GM12878 (cell line): Measurements from ENCODE around the gene HOXD11. TPM values are rescaled to one million over a fixed set of nuclear protein-coding genes. Genes with fewer than 3 reads are reported as not detected.

Experiments
- ATAC-seq: fragments of 200-7000 bp; cut with Tn5 transposase; 3 replicates; pipeline ENCODE4 v1.9.1; 2020; ENCODE audit warnings: mild to moderate bottlenecking, moderate library complexity
- BruUV-seq: library from RNA; stranded (reverse); fragments of 400-500 nt; replicated peaks from 2 replicates; lab custom pipeline; 2021; lab: Mats Ljungman, UMichigan
- CTCF ChIA-PET: fragments of 300-600 bp; sonication (Branson Sonifier 250); formaldehyde crosslinking; extraction: SDS; loops from one replicate; lab custom pipeline; 2021; ENCODE audit warnings: inconsistent platforms; lab: Yijun Ruan, JAX
- POLR2A ChIA-PET: fragments of 350-600 bp; formaldehyde crosslinking; extraction: SDS; loops from one replicate; lab custom pipeline; 2021; ENCODE audit warnings: inconsistent platforms; lab: Charles Lee
- RAD21 ChIA-PET: fragments of 300-600 bp; sonication (Branson Sonifier 250); formaldehyde crosslinking; loops from one replicate; lab custom pipeline; 2023; ENCODE audit warnings: antibody characterized with exemption; ENCODE audit not compliant: unreplicated experiment; lab: Charles Lee
- SMC1A ChIA-PET: fragments of 300-600 bp; sonication (Branson Sonifier 250); formaldehyde crosslinking; loops from one replicate; lab custom pipeline; 2023; ENCODE audit not compliant: unreplicated experiment, uncharacterized antibody; lab: Charles Lee
- DNase-seq: peaks from one replicate; pipeline ENCODE4 v3.0.0-alpha.2; 2011; ENCODE audit warnings: low read depth, low spot score
- FAIRE-seq: peaks from 3 replicates; lab custom pipeline; 2011; peaks lifted over from hg19 to GRCh38; lab: Jason Lieb, UNC
- H2AFZ ChIP-seq: 2 replicates; pipeline ENCODE4 v1.6.0; 2011; ENCODE audit warnings: low read depth, low read length, control low read depth; ENCODE audit not compliant: control insufficient read depth
- H3K27ac ChIP-seq: 2 replicates; pipeline ENCODE4 v1.5.1; 2011; ENCODE audit warnings: control low read depth; ENCODE audit not compliant: control insufficient read depth, insufficient read depth
- H3K27me3 ChIP-seq, 2 experiments: replicated peaks in 1 of 2; 2 replicates each; pipeline versions ENCODE4 v1.6.0 to v1.6.1; 2011; ENCODE audit warnings: low read length in 1 of 2; ENCODE audit not compliant: control insufficient read depth in 2 of 2, insufficient read depth in 2 of 2
- H3K36me3 ChIP-seq, 2 experiments: 2 replicates each; pipeline ENCODE4 v1.5.1; 2011; ENCODE audit warnings: low read length in 1 of 2; ENCODE audit not compliant: control insufficient read depth in 2 of 2, insufficient read depth in 2 of 2
- H3K4me1 ChIP-seq: 2 replicates; pipeline ENCODE4 v1.6.1; 2011; ENCODE audit warnings: mild to moderate bottlenecking, low read length, moderate library complexity, mixed read lengths; ENCODE audit not compliant: control insufficient read depth, insufficient read depth
- H3K4me2 ChIP-seq: 2 replicates; pipeline ENCODE4 v1.6.0; 2011; ENCODE audit warnings: control low read depth; ENCODE audit not compliant: control insufficient read depth, insufficient read depth
- H3K4me3 ChIP-seq: fragments of 200-600 bp; sonication (generic); 2 replicates; pipeline ENCODE4 v1.5.1; 2016
- H3K79me2 ChIP-seq: 2 replicates; pipeline ENCODE4 v1.6.0; 2011; ENCODE audit warnings: low read length; ENCODE audit not compliant: control insufficient read depth, insufficient read depth
- H3K9ac ChIP-seq: 2 replicates; pipeline ENCODE4 v1.8.0; 2011; ENCODE audit warnings: low read length, control low read depth, mixed read lengths; ENCODE audit not compliant: control insufficient read depth, insufficient read depth
- H3K9me3 ChIP-seq: replicated peaks from 3 replicates; pipeline ENCODE4 v1.5.1; 2011; ENCODE audit warnings: mild to moderate bottlenecking, low read length; ENCODE audit not compliant: control insufficient read depth, insufficient read depth
- H4K20me1 ChIP-seq: 2 replicates; pipeline ENCODE4 v1.6.0; 2011; ENCODE audit not compliant: control insufficient read depth, insufficient read depth
- CREB1 ChIP-seq: IDR thresholded peaks from 2 replicates; pipeline ENCODE4 v1.6.1; 2012; ENCODE audit warnings: low read depth, mild to moderate bottlenecking, inconsistent platforms
- ETV6 ChIP-seq, 2 experiments: fragments of 450-650 bp in 1 of 2; IDR thresholded peaks in 1 of 2; conservative IDR thresholded peaks in 1 of 2; 2 replicates each; pipeline ENCODE4 v1.6.1; 2014; ENCODE audit warnings: antibody characterized with exemption in 1 of 2, borderline replicate concordance in 1 of 2, low read depth in 1 of 2, mild to moderate bottlenecking in 1 of 2, moderate library complexity in 1 of 2
- IRF5 ChIP-seq: fragments of 450-650 bp; IDR thresholded peaks from 2 replicates; pipeline ENCODE4 v1.6.1; 2017; ENCODE audit warnings: borderline replicate concordance
- KLF5 ChIP-seq: fragments of 450-650 bp; IDR thresholded peaks from 2 replicates; pipeline ENCODE4 v1.6.1; 2014; ENCODE audit warnings: mild to moderate bottlenecking; ENCODE audit not compliant: partially characterized antibody
- NFXL1 ChIP-seq: fragments of 450-650 bp; IDR thresholded peaks from 2 replicates; pipeline ENCODE4 v1.6.1; 2017; ENCODE audit warnings: antibody characterized with exemption, mild to moderate bottlenecking, borderline replicate concordance
- SUPT20H ChIP-seq: IDR thresholded peaks from 2 replicates; pipeline ENCODE4 v1.6.1; 2011; ENCODE audit warnings: low read depth, mild to moderate bottlenecking, low read length, moderate library complexity, borderline replicate concordance; ENCODE audit not compliant: control insufficient read depth
- TAF1 ChIP-seq: IDR thresholded peaks from 2 replicates; pipeline ENCODE4 v1.6.1; 2011; ENCODE audit warnings: mild to moderate bottlenecking, low read depth, low read length, borderline replicate concordance
- TCF12 ChIP-seq: IDR thresholded peaks from 2 replicates; pipeline ENCODE4 v1.6.1; 2011; ENCODE audit warnings: low read depth, mild to moderate bottlenecking, low read length
- ZNF274 ChIP-seq: IDR thresholded peaks from one replicate; pipeline ENCODE4 v1.8.0; 2011; ENCODE audit not compliant: insufficient read length, insufficient read depth
- WGBS: methylation state at CpG from one replicate; pipeline ENCODE4 v1.1.6; 2016; ENCODE audit warnings: low lambda C conversion rate; ENCODE audit not compliant: insufficient replicate concordance, insufficient coverage; ENCODE audit errors: missing lambda C conversion rate; 5-methylcytosine and 5-hydroxymethylcytosine counted together
- in situ Hi-C: fragments of 300-500 bp; cut with MboI; formaldehyde crosslinking; loops from 9 replicates; pipeline ENCODE4 v1.14.3; 2018; ENCODE audit warnings: mixed read lengths
- intact Hi-C: fragments of 100-400 bp; cut with micrococcal nuclease; formaldehyde crosslinking; loops from one replicate; pipeline ENCODE4 v1.14.2; 2022; ENCODE audit not compliant: unreplicated experiment
- polyA plus RNA-seq, 11 experiments: library from polyadenylated mRNA; depleted of rRNA in 4 of 11; unstranded in 6 of 11; stranded (reverse) in 5 of 11; fragments of >200 nt; fragmentation: Nextera tagmentation in 4 of 11; fragmentation: Illumina TruSeq in 1 of 11; extraction: Ambion mirVana in 4 of 11; extraction: Trizol in 1 of 11; gene quantifications; 1 replicate in 1 of 11; 2 replicates in 10 of 11; pipeline versions ENCODE4 v1.2.1 to v1.2.3, GENCODE V29; 2011 to 2016; ENCODE audit warnings: inconsistent platforms in 2 of 11, missing spikeins in 2 of 11, low read depth in 1 of 11
- total RNA-seq, 4 experiments: library from RNA; depleted of rRNA in 3 of 4; stranded (reverse); fragments of >200 nt in 3 of 4; fragmentation: Illumina TruSeq in 1 of 4; extraction: Trizol in 1 of 4; gene quantifications; 2 replicates each; pipeline versions ENCODE4 v1.2.1 to v1.2.3, GENCODE V29; 2013 to 2021
- TF ChIP-seq, protein P1 (sequence below), 3 experiments: IDR thresholded peaks in 2 of 3; conservative IDR thresholded peaks in 1 of 3; 2 replicates each; pipeline ENCODE4 v1.5.1; 2011; ENCODE audit warnings: low read depth in 3 of 3, low read length in 3 of 3, mild to moderate bottlenecking in 3 of 3, control low read depth in 2 of 3, moderate library complexity in 2 of 3, inconsistent platforms in 1 of 3, mixed read lengths in 1 of 3; ENCODE audit not compliant: control insufficient read depth in 2 of 3, insufficient read depth in 1 of 3; ENCODE audit errors: extremely low read depth in 1 of 3
- TF ChIP-seq, protein P2 (sequence below): fragments of 450-650 bp; IDR thresholded peaks from 2 replicates; pipeline ENCODE4 v1.6.1; 2018; ENCODE audit warnings: mild to moderate bottlenecking, low read depth, moderate library complexity; ENCODE audit not compliant: partially characterized antibody
- TF ChIP-seq, protein P3 (sequence below): fragments of 450-650 bp; IDR thresholded peaks from 2 replicates; pipeline ENCODE4 v1.6.1; 2017; ENCODE audit warnings: mild to moderate bottlenecking, moderate library complexity

The HOXD11 gene
- total and polyA plus RNA-seq, 10 of the 15 experiments (the other 5 are each of a cell fraction or from before 2014, with no cell fraction given), result not detected

GRCh38 chr2:176155356-176156044 is 48.4 kb downstream of the HOXD11 start:
- Histone ChIP-seq H3K79me2 (no peaks in the 10 kb centered on the region), H3K27ac (no peak overlapping the region), H3K36me3 (no peaks in the 10 kb centered on the region), H3K27me3 (peaks cover 4 to 40% of the 10 kb centered on the region in 2 experiments), H3K4me2 (no peak overlapping the region), H4K20me1 (no peaks in the 10 kb centered on the region), H3K9me3 (no peaks in the 10 kb centered on the region; the same call in 2 of the 3 replicates), H2AFZ (no peak overlapping the region), H3K4me1 (no peaks in the 10 kb centered on the region), H3K9ac (no peak overlapping the region), H3K4me3 (no peak overlapping the region)
- BruUV-seq, result no TSS peak
- FAIRE-seq (no peak), DNase-seq (no peak), ATAC-seq (no peak)
- in situ Hi-C loops, result no loop called here
- ChIA-PET SMC1A (interaction anchor here (0.8 to 1.3 kb wide), 2 partner anchors 481 to 497 kb away, joined by 3 read pairs; no protein-coding TSS in a partner anchor), POLR2A (no interaction called here), RAD21 (interaction anchor here (1.5 kb wide), 1 partner anchor 398 kb away, joined by 3 read pairs; no protein-coding TSS in a partner anchor), CTCF (interaction anchor here (0.6 to 2.7 kb wide), 2 partner anchors 300 to 302 kb away, joined by 3 to 7 read pairs; no protein-coding TSS in a partner anchor)
- intact Hi-C loops, result no loop called here
- WGBS, result 6% methylated on average over 6 of the region's 6 CpGs
- TF ChIP-seq TAF1 (no peak), NFXL1 (no peak), SUPT20H (no peak), TCF12 (no peak), KLF5 (no peak), CREB1 (no peak), ZNF274 (no peak), IRF5 (no peak), ETV6 (conservative IDR thresholded peaks at IDR 0.05 in 1 of 2, IDR thresholded peaks at IDR 0.05 in 1 of 2; ENCODE audit: borderline replicate concordance in 1 of 2, low read depth in 1 of 2) (no peak)
- TF ChIP-seq, protein P1, sequence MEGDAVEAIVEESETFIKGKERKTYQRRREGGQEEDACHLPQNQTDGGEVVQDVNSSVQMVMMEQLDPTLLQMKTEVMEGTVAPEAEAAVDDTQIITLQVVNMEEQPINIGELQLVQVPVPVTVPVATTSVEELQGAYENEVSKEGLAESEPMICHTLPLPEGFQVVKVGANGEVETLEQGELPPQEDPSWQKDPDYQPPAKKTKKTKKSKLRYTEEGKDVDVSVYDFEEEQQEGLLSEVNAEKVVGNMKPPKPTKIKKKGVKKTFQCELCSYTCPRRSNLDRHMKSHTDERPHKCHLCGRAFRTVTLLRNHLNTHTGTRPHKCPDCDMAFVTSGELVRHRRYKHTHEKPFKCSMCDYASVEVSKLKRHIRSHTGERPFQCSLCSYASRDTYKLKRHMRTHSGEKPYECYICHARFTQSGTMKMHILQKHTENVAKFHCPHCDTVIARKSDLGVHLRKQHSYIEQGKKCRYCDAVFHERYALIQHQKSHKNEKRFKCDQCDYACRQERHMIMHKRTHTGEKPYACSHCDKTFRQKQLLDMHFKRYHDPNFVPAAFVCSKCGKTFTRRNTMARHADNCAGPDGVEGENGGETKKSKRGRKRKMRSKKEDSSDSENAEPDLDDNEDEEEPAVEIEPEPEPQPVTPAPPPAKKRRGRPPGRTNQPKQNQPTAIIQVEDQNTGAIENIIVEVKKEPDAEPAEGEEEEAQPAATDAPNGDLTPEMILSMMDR (IDR thresholded peaks at IDR 0.05 in 2 of 3, conservative IDR thresholded peaks at IDR 0.05 in 1 of 3; ENCODE audit: control insufficient read depth in 2 of 3, extremely low read depth in 1 of 3, insufficient read depth in 1 of 3, low read depth in 3 of 3, low read length in 3 of 3), result no peak
- TF ChIP-seq, protein P2, sequence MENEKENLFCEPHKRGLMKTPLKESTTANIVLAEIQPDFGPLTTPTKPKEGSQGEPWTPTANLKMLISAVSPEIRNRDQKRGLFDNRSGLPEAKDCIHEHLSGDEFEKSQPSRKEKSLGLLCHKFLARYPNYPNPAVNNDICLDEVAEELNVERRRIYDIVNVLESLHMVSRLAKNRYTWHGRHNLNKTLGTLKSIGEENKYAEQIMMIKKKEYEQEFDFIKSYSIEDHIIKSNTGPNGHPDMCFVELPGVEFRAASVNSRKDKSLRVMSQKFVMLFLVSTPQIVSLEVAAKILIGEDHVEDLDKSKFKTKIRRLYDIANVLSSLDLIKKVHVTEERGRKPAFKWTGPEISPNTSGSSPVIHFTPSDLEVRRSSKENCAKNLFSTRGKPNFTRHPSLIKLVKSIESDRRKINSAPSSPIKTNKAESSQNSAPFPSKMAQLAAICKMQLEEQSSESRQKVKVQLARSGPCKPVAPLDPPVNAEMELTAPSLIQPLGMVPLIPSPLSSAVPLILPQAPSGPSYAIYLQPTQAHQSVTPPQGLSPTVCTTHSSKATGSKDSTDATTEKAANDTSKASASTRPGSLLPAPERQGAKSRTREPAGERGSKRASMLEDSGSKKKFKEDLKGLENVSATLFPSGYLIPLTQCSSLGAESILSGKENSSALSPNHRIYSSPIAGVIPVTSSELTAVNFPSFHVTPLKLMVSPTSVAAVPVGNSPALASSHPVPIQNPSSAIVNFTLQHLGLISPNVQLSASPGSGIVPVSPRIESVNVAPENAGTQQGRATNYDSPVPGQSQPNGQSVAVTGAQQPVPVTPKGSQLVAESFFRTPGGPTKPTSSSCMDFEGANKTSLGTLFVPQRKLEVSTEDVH, result no peak
- TF ChIP-seq, protein P3, sequence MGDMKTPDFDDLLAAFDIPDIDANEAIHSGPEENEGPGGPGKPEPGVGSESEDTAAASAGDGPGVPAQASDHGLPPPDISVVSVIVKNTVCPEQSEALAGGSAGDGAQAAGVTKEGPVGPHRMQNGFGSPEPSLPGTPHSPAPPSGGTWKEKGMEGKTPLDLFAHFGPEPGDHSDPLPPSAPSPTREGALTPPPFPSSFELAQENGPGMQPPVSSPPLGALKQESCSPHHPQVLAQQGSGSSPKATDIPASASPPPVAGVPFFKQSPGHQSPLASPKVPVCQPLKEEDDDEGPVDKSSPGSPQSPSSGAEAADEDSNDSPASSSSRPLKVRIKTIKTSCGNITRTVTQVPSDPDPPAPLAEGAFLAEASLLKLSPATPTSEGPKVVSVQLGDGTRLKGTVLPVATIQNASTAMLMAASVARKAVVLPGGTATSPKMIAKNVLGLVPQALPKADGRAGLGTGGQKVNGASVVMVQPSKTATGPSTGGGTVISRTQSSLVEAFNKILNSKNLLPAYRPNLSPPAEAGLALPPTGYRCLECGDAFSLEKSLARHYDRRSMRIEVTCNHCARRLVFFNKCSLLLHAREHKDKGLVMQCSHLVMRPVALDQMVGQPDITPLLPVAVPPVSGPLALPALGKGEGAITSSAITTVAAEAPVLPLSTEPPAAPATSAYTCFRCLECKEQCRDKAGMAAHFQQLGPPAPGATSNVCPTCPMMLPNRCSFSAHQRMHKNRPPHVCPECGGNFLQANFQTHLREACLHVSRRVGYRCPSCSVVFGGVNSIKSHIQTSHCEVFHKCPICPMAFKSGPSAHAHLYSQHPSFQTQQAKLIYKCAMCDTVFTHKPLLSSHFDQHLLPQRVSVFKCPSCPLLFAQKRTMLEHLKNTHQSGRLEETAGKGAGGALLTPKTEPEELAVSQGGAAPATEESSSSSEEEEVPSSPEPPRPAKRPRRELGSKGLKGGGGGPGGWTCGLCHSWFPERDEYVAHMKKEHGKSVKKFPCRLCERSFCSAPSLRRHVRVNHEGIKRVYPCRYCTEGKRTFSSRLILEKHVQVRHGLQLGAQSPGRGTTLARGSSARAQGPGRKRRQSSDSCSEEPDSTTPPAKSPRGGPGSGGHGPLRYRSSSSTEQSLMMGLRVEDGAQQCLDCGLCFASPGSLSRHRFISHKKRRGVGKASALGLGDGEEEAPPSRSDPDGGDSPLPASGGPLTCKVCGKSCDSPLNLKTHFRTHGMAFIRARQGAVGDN, result no peak
